WTC11 (cell line): ENCODE measurements around the gene C10orf90.

Experiments
- ATF2 ChIP-seq: sonication (generic); formaldehyde crosslinking; IDR thresholded peaks from 2 replicates; pipeline ENCODE4 v1.8.1; 2022; ENCODE audit warnings: low read depth, missing genetic modification reagents, borderline replicate concordance
- CTCF ChIP-seq: fragments of 200-600 bp; IDR thresholded peaks from 2 replicates; pipeline ENCODE4 v1.8.0; 2022; ENCODE audit warnings: antibody characterized with exemption
- E2F5 ChIP-seq: sonication (generic); formaldehyde crosslinking; IDR thresholded peaks from 2 replicates; pipeline ENCODE4 v1.8.1; 2022; ENCODE audit warnings: mild to moderate bottlenecking, moderate library complexity, missing genetic modification reagents
- ETV6 ChIP-seq: sonication (generic); formaldehyde crosslinking; IDR thresholded peaks from 2 replicates; pipeline ENCODE4 v1.8.1; 2022; ENCODE audit warnings: mild to moderate bottlenecking, missing genetic modification reagents
- FOXJ3 ChIP-seq: sonication (generic); formaldehyde crosslinking; IDR thresholded peaks from 2 replicates; pipeline ENCODE4 v1.9.0; 2021; ENCODE audit warnings: missing genetic modification reagents, mild to moderate bottlenecking, borderline replicate concordance
- KAT7 ChIP-seq: sonication (generic); formaldehyde crosslinking; IDR thresholded peaks from 2 replicates; pipeline ENCODE4 v1.8.1; 2023; ENCODE audit warnings: missing genetic modification reagents, mild to moderate bottlenecking, borderline replicate concordance
- MYBL2 ChIP-seq: sonication (generic); formaldehyde crosslinking; IDR thresholded peaks from 2 replicates; pipeline ENCODE4 v1.8.1; 2023; ENCODE audit warnings: mild to moderate bottlenecking, moderate library complexity, missing genetic modification reagents
- NR3C1 ChIP-seq: sonication (generic); formaldehyde crosslinking; conservative IDR thresholded peaks from 2 replicates; pipeline ENCODE4 v1.8.1; 2023; ENCODE audit warnings: low read depth, mild to moderate bottlenecking, missing genetic modification reagents
- SP1 ChIP-seq: sonication (generic); formaldehyde crosslinking; conservative IDR thresholded peaks from 2 replicates; pipeline ENCODE4 v1.8.1; 2022; ENCODE audit warnings: missing genetic modification reagents
- TCF7 ChIP-seq: sonication (generic); formaldehyde crosslinking; IDR thresholded peaks from 2 replicates; pipeline ENCODE4 v1.8.0; 2022; ENCODE audit warnings: mild to moderate bottlenecking, low read depth, missing genetic modification reagents, moderate library complexity
- ZNF121 ChIP-seq: sonication (generic); formaldehyde crosslinking; IDR thresholded peaks from 2 replicates; pipeline ENCODE4 v1.8.0; 2023; ENCODE audit warnings: missing genetic modification reagents
- TF ChIP-seq, protein P1 (sequence below): sonication (generic); formaldehyde crosslinking; IDR thresholded peaks from 2 replicates; pipeline ENCODE4 v1.8.0; 2022; ENCODE audit warnings: mild to moderate bottlenecking, missing genetic modification reagents

- TF ChIP-seq SP1: no peak
- TF ChIP-seq ZNF121 (CRISPR knock-in tag): no peak
- no peak for TF ChIP-seq NR3C1 (CRISPR knock-in tag)
- TF ChIP-seq, protein P1, sequence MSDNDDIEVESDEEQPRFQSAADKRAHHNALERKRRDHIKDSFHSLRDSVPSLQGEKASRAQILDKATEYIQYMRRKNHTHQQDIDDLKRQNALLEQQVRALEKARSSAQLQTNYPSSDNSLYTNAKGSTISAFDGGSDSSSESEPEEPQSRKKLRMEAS (CRISPR knock-in tag): no peak
- TF ChIP-seq FOXJ3 (CRISPR knock-in tag): no peak
- no peak for TF ChIP-seq CTCF
- TF ChIP-seq ETV6 (CRISPR knock-in tag): no peak
- TF ChIP-seq MYBL2 (CRISPR knock-in tag): no peak
- TF ChIP-seq E2F5 (CRISPR knock-in tag): no peak
- no peak for TF ChIP-seq ATF2 (CRISPR knock-in tag)
- no peak for TF ChIP-seq KAT7 (CRISPR knock-in tag)
- no peak for TF ChIP-seq TCF7 (CRISPR knock-in tag)
These were observed 70.4 kb downstream of the C10orf90 start for GRCh38 chr10:126599949-126600682.
